SH-SY5Y (cell line): ENCODE data around the gene ZNF140.

Experiments
- GATA2 ChIP-seq: IDR thresholded peaks from 2 replicates; pipeline ENCODE4 v1.6.1; 2011; ENCODE audit warnings: mild to moderate bottlenecking, low read depth, low read length
- GATA3 ChIP-seq: IDR thresholded peaks from 2 replicates; pipeline ENCODE4 v1.6.1; 2011; ENCODE audit warnings: low read depth, mild to moderate bottlenecking, low read length, moderate library complexity

DNA sequence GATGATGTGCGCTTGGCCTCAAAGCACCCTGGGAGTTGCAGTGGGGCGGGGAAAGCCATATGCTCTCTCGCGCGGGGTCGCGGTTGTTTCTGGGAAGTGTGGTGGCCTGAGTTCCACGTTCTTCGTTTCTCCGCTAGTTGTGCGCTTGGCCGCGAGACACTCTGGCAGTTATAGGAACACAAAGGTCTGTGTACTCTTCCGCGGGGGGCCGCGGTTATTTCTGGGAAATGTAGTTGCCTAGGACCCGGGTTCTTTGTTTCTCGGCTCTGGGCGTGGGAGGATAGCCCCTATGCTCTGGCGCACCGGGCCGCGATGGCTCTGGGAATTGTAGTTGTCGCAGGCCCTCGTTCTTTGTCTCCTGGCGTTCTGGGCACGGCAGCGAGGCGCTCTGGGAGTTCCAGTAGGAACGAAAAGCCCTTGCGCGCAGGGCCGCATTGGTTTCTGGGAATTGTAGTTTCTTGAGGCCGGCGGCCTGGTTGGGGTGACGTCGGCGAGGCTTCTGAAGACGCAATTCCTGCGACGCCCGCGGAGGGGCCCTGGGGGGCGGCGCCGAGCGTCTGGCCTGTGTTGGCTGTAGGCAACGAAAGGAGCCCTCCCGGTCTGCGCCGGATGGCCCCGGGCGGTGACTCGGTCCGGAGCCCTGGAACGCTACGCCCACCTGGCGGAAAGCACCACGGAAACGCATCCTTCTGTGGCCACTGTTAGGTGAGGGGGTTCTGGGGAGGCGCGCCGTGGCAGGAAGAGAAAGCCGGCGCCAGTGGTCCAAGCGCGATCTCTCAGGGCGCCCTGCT lies at the start of gene ZNF140:
- TF ChIP-seq GATA3: no peak
- no peak for TF ChIP-seq GATA2
